ENCODE measurements around the gene TMPRSS5.

TMPRSS5 gene

GRCh38 chr11:113663567-113663966, 42.5 kb downstream of the TMPRSS5 start:
- H3K4me3 ChIP-seq (ENCODE audit: low read depth, low read length), result no peak overlapping the region
- TF ChIP-seq CTCF (IDR thresholded peaks at IDR 0.05; ENCODE audit: low read depth, low read length), result no peak

- H3K4me3 ChIP-seq (ENCODE audit: low read depth, low read length), result no peak overlapping the region
- TF ChIP-seq CTCF (IDR thresholded peaks at IDR 0.05; ENCODE audit: low read depth, low read length), result no peak
Measured at GRCh38 chr11:113655771-113656170, 50.3 kb downstream of the TMPRSS5 start.

- no peak overlapping the region for H3K4me3 ChIP-seq (ENCODE audit: low read depth, low read length)
- TF ChIP-seq CTCF (IDR thresholded peaks at IDR 0.05; ENCODE audit: low read depth, low read length), result no peak
Measured at GRCh38 chr11:113651023-113651422, 55.1 kb downstream of the TMPRSS5 start.

GRCh38 chr11:113649311-113649710, 56.8 kb downstream of the TMPRSS5 start:
- TF ChIP-seq CTCF (IDR thresholded peaks at IDR 0.05; ENCODE audit: low read depth, low read length), result no peak
- H3K4me3 ChIP-seq (ENCODE audit: low read depth, low read length), result no peak overlapping the region

- no peak overlapping the region for H3K4me3 ChIP-seq (ENCODE audit: low read depth, low read length)
- no peak for TF ChIP-seq CTCF (IDR thresholded peaks at IDR 0.05; ENCODE audit: low read depth, low read length)
Measured at GRCh38 chr11:113647856-113648255, 58.3 kb downstream of the TMPRSS5 start.

- no peak overlapping the region for H3K4me3 ChIP-seq (ENCODE audit: low read depth, low read length)
- no peak for TF ChIP-seq CTCF (IDR thresholded peaks at IDR 0.05; ENCODE audit: low read depth, low read length)
Measured at GRCh38 chr11:113647108-113647507, 59.0 kb downstream of the TMPRSS5 start.

GRCh38 chr11:113645593-113646349, 60.3 kb downstream of the TMPRSS5 start:
- H3K4me3 ChIP-seq (ENCODE audit: low read depth, low read length), result no peak overlapping the region
- TF ChIP-seq CTCF (IDR thresholded peaks at IDR 0.05; ENCODE audit: low read depth, low read length), result no peak

All from WI38 (cell line).